K562 (cell line): ENCODE data around the gene DEPDC4. TPM values are rescaled to one million over a fixed set of nuclear protein-coding genes. Genes with fewer than 3 reads are reported as not detected.

ENCODE experiments used
- ARNT ChIP-seq, 2 experiments: fragments of 450-650 bp; IDR thresholded peaks; 2 replicates each; pipeline ENCODE4 v1.6.1; 2016; ENCODE audit warnings: mild to moderate bottlenecking in 1 of 2
- ASH1L ChIP-seq: fragments of 450-650 bp; IDR thresholded peaks from 2 replicates; pipeline ENCODE4 v1.6.1; 2018; ENCODE audit warnings: borderline replicate concordance, mild to moderate bottlenecking, low read depth; ENCODE audit not compliant: partially characterized antibody
- BRCA1 ChIP-seq, 2 experiments: fragments of 450-650 bp in 1 of 2; sonication (generic) in 1 of 2; formaldehyde crosslinking in 1 of 2; IDR thresholded peaks; 2 replicates each; pipeline versions ENCODE4 v1.5.0 to v1.6.1; 2017 to 2020; ENCODE audit warnings: mild to moderate bottlenecking in 1 of 2, missing genetic modification reagents in 1 of 2
- BRF2 ChIP-seq: IDR thresholded peaks from 3 replicates; pipeline ENCODE4 v1.6.1; 2011; ENCODE audit warnings: borderline replicate concordance, mild to moderate bottlenecking; ENCODE audit not compliant: insufficient read length, insufficient read depth
- CBX3 ChIP-seq, 2 experiments: IDR thresholded peaks; 1 replicate in 1 of 2; 2 replicates in 1 of 2; pipeline ENCODE4 v1.6.1; 2012; ENCODE audit warnings: inconsistent platforms in 2 of 2, low read length in 2 of 2, borderline replicate concordance in 1 of 2, control low read depth in 1 of 2
- DPF2 ChIP-seq: fragments of 450-650 bp; IDR thresholded peaks from 2 replicates; pipeline ENCODE4 v1.6.1; 2016
- HDAC1 ChIP-seq, 2 experiments: fragments of 450-650 bp; IDR thresholded peaks; 2 replicates each; pipeline ENCODE4 v1.6.1; 2016 to 2017; ENCODE audit warnings: inconsistent platforms in 1 of 2, mild to moderate bottlenecking in 1 of 2, moderate library complexity in 1 of 2
- HNRNPLL ChIP-seq: fragments of 200-400 bp; formaldehyde crosslinking; IDR thresholded peaks from 2 replicates; pipeline ENCODE4 v1.6.1; 2017; ENCODE audit warnings: low read length, low read depth, mild to moderate bottlenecking; ENCODE audit not compliant: poor library complexity, severe bottlenecking
- IFI16 ChIP-seq: fragments of 250-450 bp; sonication (Bioruptor Pico); IDR thresholded peaks from 2 replicates; pipeline ENCODE4 v2.1.2; 2022; ENCODE audit warnings: mild to moderate bottlenecking, inconsistent platforms
- LCOR ChIP-seq: sonication (generic); formaldehyde crosslinking; IDR thresholded peaks from 2 replicates; pipeline ENCODE4 v1.8.0; 2022; ENCODE audit warnings: mild to moderate bottlenecking, missing genetic modification reagents
- LEF1 ChIP-seq: fragments of 450-650 bp; IDR thresholded peaks from 2 replicates; pipeline ENCODE4 v1.6.1; 2016; ENCODE audit warnings: mild to moderate bottlenecking
- PHB2 ChIP-seq: fragments of 450-650 bp; IDR thresholded peaks from 2 replicates; pipeline ENCODE4 v1.6.1; 2017; ENCODE audit warnings: low read depth
- PRDM10 ChIP-seq: fragments of 450-650 bp; IDR thresholded peaks from 2 replicates; pipeline ENCODE4 v1.6.1; 2018; ENCODE audit not compliant: partially characterized antibody
- TARDBP ChIP-seq: fragments of 450-650 bp; IDR thresholded peaks from 2 replicates; pipeline ENCODE4 v1.6.1; 2016
- TFE3 ChIP-seq: fragments of 450-650 bp; formaldehyde crosslinking; IDR thresholded peaks from 2 replicates; pipeline ENCODE4 v1.4.0; 2020; ENCODE audit warnings: mild to moderate bottlenecking, mixed read lengths
- THAP7 ChIP-seq: fragments of 250-450 bp; sonication (Bioruptor Pico); IDR thresholded peaks from 2 replicates; pipeline ENCODE4 v1.5.0; 2021
- ZFX ChIP-seq: sonication (generic); formaldehyde crosslinking; IDR thresholded peaks from 2 replicates; pipeline ENCODE4 v1.8.0; 2022; ENCODE audit warnings: mild to moderate bottlenecking, missing genetic modification reagents, moderate library complexity
- ZNF143 ChIP-seq: sonication (generic); formaldehyde crosslinking; IDR thresholded peaks from 2 replicates; pipeline ENCODE4 v1.9.0; 2022; ENCODE audit warnings: mild to moderate bottlenecking, missing genetic modification reagents
- ZNF780A ChIP-seq: fragments of 250-450 bp; sonication (Bioruptor Pico); IDR thresholded peaks from 2 replicates; pipeline ENCODE4 v1.5.0; 2021; ENCODE audit warnings: mild to moderate bottlenecking
- polyA plus RNA-seq, 8 experiments: library from polyadenylated mRNA; depleted of rRNA in 4 of 8; stranded (reverse) in 5 of 8; unstranded in 3 of 8; fragments of >200 nt; fragmentation: Nextera tagmentation in 2 of 8; fragmentation: Illumina TruSeq in 1 of 8; extraction: Ambion mirVana in 2 of 8; extraction: Trizol in 1 of 8; gene quantifications; 2 replicates each; pipeline versions ENCODE4 v1.2.1 to v1.2.3, GENCODE V29; 2011 to 2014; ENCODE audit warnings: inconsistent platforms in 1 of 8, missing spikeins in 1 of 8
- total RNA-seq, 7 experiments: library from RNA; depleted of rRNA in 6 of 7; stranded (reverse); fragments of >200 nt in 6 of 7; fragmentation: Illumina TruSeq in 2 of 7; extraction: Trizol in 2 of 7; gene quantifications; 2 replicates each; pipeline versions ENCODE4 v1.2.1 to v1.2.3, GENCODE V29; 2011 to 2021; ENCODE audit warnings: low replicate concordance in 1 of 7

The DEPDC4 gene
- total and polyA plus RNA-seq, 9 of the 15 experiments (the other 6 are each of a cell fraction or from before 2014, with no cell fraction given), result 3.6 to 13.2 (median 7.4) TPM

- no peak for TF ChIP-seq ASH1L
- no peak for TF ChIP-seq DPF2
- peak; percentile 80 for TF ChIP-seq PRDM10
- TF ChIP-seq TARDBP, result no peak
- no peak for TF ChIP-seq TFE3 (CRISPR knock-in tag)
- TF ChIP-seq BRCA1 (IDR thresholded peaks at IDR 0.05), result no peak
- TF ChIP-seq BRCA1 (CRISPR knock-in tag; IDR thresholded peaks at IDR 0.05), result no peak
- TF ChIP-seq ARNT (IDR thresholded peaks at IDR 0.05), result 0 out of 4 replicates have a peak, but pooled peaks have one; percentile 22 to 23
- no peak for TF ChIP-seq PHB2
- TF ChIP-seq LCOR, result no peak
- peak; percentile 86 to 100; a peak in 3 of 4 replicates for TF ChIP-seq HDAC1 (IDR thresholded peaks at IDR 0.05)
- TF ChIP-seq THAP7 (CRISPR knock-in tag), result no peak
- TF ChIP-seq ZNF780A (CRISPR knock-in tag), result no peak
- TF ChIP-seq ZFX (CRISPR knock-in tag), result 0 out of 2 replicates have a peak, but pooled peaks have one; percentile 11
- TF ChIP-seq HNRNPLL, result peak; percentile 78
- peak in 1 of 2 experiments; percentile 61; a peak in 1 of 3 replicates for TF ChIP-seq CBX3 (IDR thresholded peaks at IDR 0.05; ENCODE audit: borderline replicate concordance in 1 of 2, low read length in 2 of 2)
- no peak for TF ChIP-seq ZNF143 (CRISPR knock-in tag)
- TF ChIP-seq IFI16 (CRISPR knock-in tag), result no peak
- no peak for TF ChIP-seq LEF1
- TF ChIP-seq BRF2, result no peak
Measured at GRCh38 chr12:100200463-100201181, 66.3 kb downstream of the DEPDC4 start, which contains the start of gene ACTR6 (continued).
